A172 (cell line): ENCODE results near the gene CEP120. TPM values are rescaled to one million over a fixed set of nuclear protein-coding genes. Genes with fewer than 3 reads are reported as not detected.
"Not testable (repeated sequence)": the region's sequence is repeated elsewhere in the genome, so short reads cannot be mapped to it uniquely, and the experiment has no call there.

Experiments used
- DNase-seq: peaks from one replicate; pipeline ENCODE4 v3.0.0-alpha.2; 2015; ENCODE audit warnings: low spot score
- total RNA-seq: library from RNA; depleted of rRNA; stranded (reverse); fragments of >200 nt; shearing (Covaris generic); gene quantifications from 2 replicates; pipeline ENCODE4 v1.2.3, GENCODE V29; 2014; rRNA removed

The CEP120 gene
- total RNA-seq, result 19.5 and 22.3 TPM in 2 replicates

GRCh38 chr5:123423278-123424149 lies at the start of gene CEP120:
CEP120 (minus strand) TSS chr5:123423403; CDS start chr5:123422998, 405 bp downstream.
- DNase-seq, result peak; percentile 100

GRCh38 chr5:123472150-123472924 lies 49.1 kb upstream of the CEP120 start:
- no peak for DNase-seq

- DNase-seq, result no peak
Measured at GRCh38 chr5:123471385-123471784, 48.2 kb upstream of the CEP120 start.

- DNase-seq, result not testable (repeated sequence)
Measured at GRCh38 chr5:123466839-123467238, 43.6 kb upstream of the CEP120 start.

GRCh38 chr5:123460296-123460729 lies 37.1 kb upstream of the CEP120 start:
- DNase-seq, result peak; percentile 75

GRCh38 chr5:123458994-123459393 lies 35.8 kb upstream of the CEP120 start:
- DNase-seq, result not testable (repeated sequence)

- no peak for DNase-seq
Measured at GRCh38 chr5:123456242-123456641, 33.0 kb upstream of the CEP120 start.

- DNase-seq, result no peak
Measured at GRCh38 chr5:123455640-123456039, 32.4 kb upstream of the CEP120 start.

- DNase-seq, result no peak
Measured at GRCh38 chr5:123455095-123455494, 31.9 kb upstream of the CEP120 start.

- DNase-seq, result peak; percentile 17
Measured at GRCh38 chr5:123454259-123454911, 31.2 kb upstream of the CEP120 start.

- no peak for DNase-seq
Measured at GRCh38 chr5:123452401-123452800, 29.2 kb upstream of the CEP120 start.

GRCh38 chr5:123451047-123451446 lies 27.8 kb upstream of the CEP120 start:
- DNase-seq, result no peak

- DNase-seq, result no peak
Measured at GRCh38 chr5:123450640-123451039, 27.4 kb upstream of the CEP120 start.

GRCh38 chr5:123450114-123450513 lies 26.9 kb upstream of the CEP120 start:
- DNase-seq, result no peak

GRCh38 chr5:123449424-123449974 lies 26.3 kb upstream of the CEP120 start:
- DNase-seq, result no peak

- no peak for DNase-seq
Measured at GRCh38 chr5:123448743-123449142, 25.5 kb upstream of the CEP120 start.

GRCh38 chr5:123448017-123448617 lies 24.9 kb upstream of the CEP120 start:
- DNase-seq, result no peak

- no peak for DNase-seq
Measured at GRCh38 chr5:123444016-123444415, 20.8 kb upstream of the CEP120 start.

GRCh38 chr5:123441408-123441807 lies 18.2 kb upstream of the CEP120 start:
- no peak for DNase-seq

- no peak for DNase-seq
Measured at GRCh38 chr5:123440456-123441181, 17.4 kb upstream of the CEP120 start.

- DNase-seq, result no peak
Measured at GRCh38 chr5:123439709-123440108, 16.5 kb upstream of the CEP120 start.
